Left lung (tissue), 14 donors: ENCODE measurements around the gene C4orf17. TPM values are rescaled to one million over a fixed set of nuclear protein-coding genes. Genes with fewer than 3 reads are reported as not detected.

Experiments used
- ATAC-seq: fragments of 200-7000 bp; cut with Tn5 transposase; one replicate; pipeline ENCODE4 v1.9.1; 2020; ENCODE audit warnings: moderate library complexity
- DNase-seq, 4 donors: peaks; one replicate each; pipeline ENCODE4 v3.0.0-alpha.2; 2013 to 2020
- H3K27ac ChIP-seq, 2 donors: fragments of 200-600 bp; sonication (generic) in 1 of 2; one replicate each; pipeline versions ENCODE4 v1.5.0 to v1.8.0; 2020 to 2021
- H3K27me3 ChIP-seq, 2 donors: fragments of 200-600 bp; sonication (generic) in 1 of 2; one replicate each; pipeline versions ENCODE4 v1.5.0 to v1.8.0; 2020 to 2021
- H3K36me3 ChIP-seq, 2 donors: fragments of 200-600 bp; sonication (generic) in 1 of 2; one replicate each; pipeline versions ENCODE4 v1.5.0 to v1.8.0; 2020 to 2021
- H3K4me1 ChIP-seq, 2 donors: fragments of 200-600 bp; one replicate each; pipeline ENCODE4 v1.8.0; 2021
- H3K4me3 ChIP-seq, 2 donors: fragments of 200-600 bp; sonication (generic) in 1 of 2; one replicate each; pipeline versions ENCODE4 v1.5.0 to v1.8.0; 2020 to 2021; ENCODE audit warnings: mild to moderate bottlenecking in 1 of 2
- H3K9me3 ChIP-seq, 2 donors: fragments of 200-600 bp; sonication (generic) in 1 of 2; one replicate each; pipeline versions ENCODE4 v1.5.0 to v1.8.0; 2020 to 2021
- CTCF ChIP-seq, 2 donors: fragments of 200-600 bp; sonication (generic) in 1 of 2; IDR thresholded peaks; one replicate each; pipeline versions ENCODE4 v1.5.0 to v1.8.0; 2021; ENCODE audit warnings: antibody characterized with exemption in 2 of 2
- intact Hi-C, 2 donors: fragments of 100-400 bp; cut with DNase I; formaldehyde crosslinking; loops; one replicate each; pipeline versions ENCODE4 v1.11.2 to v1.14.2; 2022
- long read RNA-seq, 12 donors: library from polyadenylated mRNA in 2 of 12; unstranded in 2 of 12; transcript quantifications; one replicate each; pipeline ENCODE4 v2.0.0 and lab custom pipeline, GENCODE V29; 2019 to 2026
- polyA plus RNA-seq, 6 donors: library from polyadenylated mRNA; unstranded; fragments of 120-200 nt; gene quantifications; one replicate each; pipeline ENCODE4 v1.2.1, GENCODE V29; 2013; ENCODE audit not compliant: insufficient read length in 6 of 6
- total RNA-seq, 2 donors: library from RNA; stranded (reverse); fragmentation: NEBNext Ultra II Directional; extraction: Animal tissue kit (Norgen Biotek cat#: 25700); gene quantifications; one replicate each; pipeline ENCODE4 v1.2.1, GENCODE V29; 2021
- donor health status: DM: no; HTN: yes; CAD: no.
- donor health status: DM: no; HTN: no; CAD: no.

The C4orf17 gene
- not detected for total RNA-seq
- not detected for polyA plus RNA-seq
- long read RNA-seq, donor 1, result 0 reads
- long read RNA-seq, donor 2, result 0 reads
- long read RNA-seq, donor 3, result 0 reads
- long read RNA-seq, donor 4, result 0 reads
- long read RNA-seq, donor 5, result 0 reads
- long read RNA-seq, donor 6, result 0 reads
- long read RNA-seq, donor 7, result 0 reads
- long read RNA-seq, donor 8, result 0 reads
- long read RNA-seq, donor 9, result 0 reads
- long read RNA-seq, donor 10, result 0 reads
- long read RNA-seq, donor 11, result 0 reads
- long read RNA-seq, donor 12, result 0 reads

GRCh38 chr4:99510721-99511120 lies at the start of gene C4orf17:
C4orf17 (plus strand) TSS chr4:99511021; CDS start chr4:99513082, 2,061 bp downstream.
- H3K4me1 ChIP-seq, result no peaks in the 10 kb centered on the region
- ATAC-seq, result no peak
- no peak within 1 kb of the TSS for H3K4me3 ChIP-seq
- no peak for TF ChIP-seq CTCF (IDR thresholded peaks at IDR 0.05)
- H3K27ac ChIP-seq, result no peak within 1 kb of the TSS
- H3K9me3 ChIP-seq, result no peaks in the 10 kb centered on the region
- intact Hi-C loops, result no loop called here
- DNase-seq, result no peak
- H3K27me3 ChIP-seq, result no peaks in the 10 kb centered on the region
- no peaks in the 10 kb centered on the region for H3K36me3 ChIP-seq

GRCh38 chr4:99461623-99462401 lies 49.0 kb upstream of the C4orf17 start:
- intact Hi-C loops, result no loop called here
- no peak for DNase-seq
- no peaks in the 10 kb centered on the region for H3K4me1 ChIP-seq
- H3K27me3 ChIP-seq, result no peaks in the 10 kb centered on the region
- TF ChIP-seq CTCF (IDR thresholded peaks at IDR 0.05), result no peak
- no peak overlapping the region for H3K27ac ChIP-seq
- H3K36me3 ChIP-seq, result no peaks in the 10 kb centered on the region
- no peaks in the 10 kb centered on the region for H3K9me3 ChIP-seq
- ATAC-seq, result no peak
- no peak overlapping the region for H3K4me3 ChIP-seq

GRCh38 chr4:99462875-99463464 lies 47.9 kb upstream of the C4orf17 start:
- no peaks in the 10 kb centered on the region for H3K27me3 ChIP-seq
- no peaks in the 10 kb centered on the region for H3K9me3 ChIP-seq
- no peaks in the 10 kb centered on the region for H3K36me3 ChIP-seq
- ATAC-seq (peak; percentile 99), DNase-seq (peak in 3 of 4 donors; percentile 36 to 84 (median 56))
- no peak overlapping the region for H3K4me3 ChIP-seq
- no peak overlapping the region for H3K27ac ChIP-seq
- peak; percentile 58 to 68 for TF ChIP-seq CTCF (IDR thresholded peaks at IDR 0.05)
- H3K4me1 ChIP-seq, result no peaks in the 10 kb centered on the region
- intact Hi-C loops, result no loop called here

- ATAC-seq (no peak), DNase-seq (no peak)
- Histone ChIP-seq H3K4me1 (no peaks in the 10 kb centered on the region), H3K9me3 (no peaks in the 10 kb centered on the region), H3K36me3 (no peaks in the 10 kb centered on the region), H3K4me3 (no peak overlapping the region), H3K27ac (no peak overlapping the region), H3K27me3 (no peaks in the 10 kb centered on the region)
- TF ChIP-seq CTCF (IDR thresholded peaks at IDR 0.05), result no peak
- intact Hi-C loops, result no loop called here
These were observed 47.3 kb upstream of the C4orf17 start for GRCh38 chr4:99463566-99463965.

- no peak for ATAC-seq
These were observed 42.9 kb upstream of the C4orf17 start for GRCh38 chr4:99467887-99468286.

More at GRCh38 chr4:99467887-99468286, 42.9 kb upstream of the C4orf17 start:
- H3K4me3 ChIP-seq, result no peak overlapping the region
- H3K9me3 ChIP-seq, result no peaks in the 10 kb centered on the region
- H3K27ac ChIP-seq, result no peak overlapping the region
- H3K27me3 ChIP-seq, result no peaks in the 10 kb centered on the region
- no peak for TF ChIP-seq CTCF (IDR thresholded peaks at IDR 0.05)
- intact Hi-C loops, result no loop called here
- no peaks in the 10 kb centered on the region for H3K4me1 ChIP-seq
- no peaks in the 10 kb centered on the region for H3K36me3 ChIP-seq
- DNase-seq, result no peak
